ENCODE results near the gene CLEC9A. TPM values are rescaled to one million over a fixed set of nuclear protein-coding genes. Genes with fewer than 3 reads are reported as not detected.

CLEC9A gene
- total and polyA plus RNA-seq, 12 donors = 0.07 to 0.23 (median 0.14) TPM; not detected in 7

DNA sequence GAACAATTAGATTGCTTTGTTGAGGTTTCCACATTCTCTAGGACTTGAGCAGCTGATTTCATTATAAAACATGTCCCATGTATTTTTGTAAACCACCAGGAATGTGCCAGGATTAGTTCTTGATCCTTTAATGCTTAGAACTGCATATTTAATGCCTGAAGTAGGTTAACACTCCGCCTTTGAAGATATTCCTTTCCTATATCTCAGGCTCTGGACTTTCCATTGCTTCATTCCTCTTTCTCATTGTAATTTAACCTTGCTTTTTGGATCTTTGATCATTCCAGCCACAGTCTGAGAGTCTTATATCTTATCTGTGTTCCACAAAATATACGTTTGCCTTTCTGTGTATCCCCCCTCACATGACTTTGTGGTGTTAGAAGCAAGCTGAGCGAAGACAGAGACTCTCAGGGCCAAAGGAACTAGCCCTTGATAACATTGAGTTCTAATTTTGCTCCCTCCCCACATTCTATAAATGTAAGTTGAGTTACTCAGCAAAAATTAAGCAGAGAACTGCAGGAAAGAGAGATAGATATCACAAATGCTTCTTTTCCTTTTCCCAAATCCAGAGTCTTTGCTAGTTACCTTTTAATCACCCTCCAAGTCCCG lies 29.2 kb upstream of the CLEC9A start:
- no peaks in the 10 kb centered on the region for H3K36me3 ChIP-seq (replicated peaks in 1 of 2)
- DNase-seq = no peak
- H3K4me1 ChIP-seq (replicated peaks in 1 of 2) = no peaks in the 10 kb centered on the region
- no peak overlapping the region for H3K4me3 ChIP-seq
- intact Hi-C loops (cut with DNase I) = no loop called here
- no peak for TF ChIP-seq CTCF (IDR thresholded peaks at IDR 0.05)
- no peak for TF ChIP-seq POLR2A (IDR thresholded peaks at IDR 0.05)
- no peaks in the 10 kb centered on the region for H3K9me3 ChIP-seq (replicated peaks in 1 of 3)
- no peak overlapping the region for H3K27ac ChIP-seq
- WGBS, 4 donors = 57 to 61% (median 61%) methylated on average over 4 of the region's 4 CpGs
- no peaks in the 10 kb centered on the region for H3K27me3 ChIP-seq

DNA sequence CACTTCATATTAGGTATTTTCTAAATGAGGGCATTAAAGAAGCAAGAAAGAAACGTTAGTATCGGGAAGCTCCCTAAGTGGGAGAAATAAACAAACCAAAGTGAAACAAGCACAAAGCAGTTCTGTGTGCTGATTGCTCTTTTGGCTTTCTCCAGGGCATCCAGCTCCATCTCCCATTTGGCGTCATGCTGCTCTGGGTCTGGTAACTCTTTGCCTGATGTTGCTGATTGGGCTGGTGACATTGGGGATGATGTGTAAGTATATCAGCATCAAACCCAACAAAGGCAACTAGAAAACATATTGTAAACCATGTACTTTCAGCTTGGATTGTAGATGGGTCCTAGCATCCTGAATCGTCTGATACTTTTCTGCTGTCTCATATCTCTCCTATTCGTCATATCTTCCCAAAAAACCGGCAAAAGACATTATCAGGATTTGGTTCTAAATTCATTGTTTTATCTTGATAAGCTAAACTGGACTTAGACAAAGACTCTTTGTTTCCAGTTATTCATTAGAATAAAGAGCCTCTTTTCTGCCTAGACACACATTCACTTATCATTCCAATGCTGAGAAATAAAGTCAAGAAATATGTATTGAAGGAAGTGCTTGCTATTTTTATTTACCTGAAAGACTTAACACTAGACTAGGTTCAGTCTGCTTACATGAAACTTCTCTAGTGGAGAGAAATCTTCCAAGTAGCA lies 17.7 kb upstream of the CLEC9A start:
- no peak for TF ChIP-seq POLR2A (IDR thresholded peaks at IDR 0.05)
- TF ChIP-seq CTCF (IDR thresholded peaks at IDR 0.05) = no peak
- intact Hi-C loops (cut with DNase I) = no loop called here
- Histone ChIP-seq H3K27ac (no peak overlapping the region), H3K27me3 (no peaks in the 10 kb centered on the region), H3K4me1 (replicated peaks in 1 of 2) (no peaks in the 10 kb centered on the region), H3K4me3 (no peak overlapping the region), H3K36me3 (replicated peaks in 1 of 2) (no peaks in the 10 kb centered on the region), H3K9me3 (replicated peaks in 1 of 3) (no peaks in the 10 kb centered on the region)
- WGBS, 4 donors = 56 to 73% (median 71%) methylated on average over 6 of the region's 6 CpGs
- no peak for DNase-seq

DNA sequence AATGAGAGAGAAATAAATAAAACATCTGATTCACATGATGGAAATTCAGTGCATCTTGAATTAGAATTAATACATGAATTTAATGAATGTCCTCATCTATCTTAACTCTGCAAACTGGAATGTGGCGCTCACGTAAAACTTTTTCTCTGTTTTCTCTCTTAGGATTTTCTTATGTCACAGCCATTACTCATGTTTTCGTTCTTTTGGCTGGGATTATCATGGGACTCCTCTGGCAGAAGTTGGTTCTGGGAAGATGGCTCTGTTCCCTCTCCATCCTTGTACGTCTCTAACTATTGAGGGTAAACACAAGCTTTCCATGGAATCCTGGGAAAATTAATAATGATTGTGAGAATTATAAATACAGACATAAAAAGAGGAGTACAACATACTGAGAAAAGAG lies 15.0 kb upstream of the CLEC9A start:
- no peak overlapping the region for H3K27ac ChIP-seq
- WGBS, 4 donors = 71 to 77% (median 73%) methylated on average over 4 of the region's 4 CpGs

GRCh38 chr12:10016881-10017280 lies 13.6 kb upstream of the CLEC9A start:
- H3K27ac ChIP-seq = no peak overlapping the region
- no peak for DNase-seq
- no peaks in the 10 kb centered on the region for H3K27me3 ChIP-seq
- WGBS, 4 donors = 2 to 17% (median 5%) methylated on average over 1 of the region's 1 CpG
- H3K36me3 ChIP-seq (replicated peaks in 1 of 2) = no peaks in the 10 kb centered on the region
- TF ChIP-seq POLR2A (IDR thresholded peaks at IDR 0.05) (no peak), CTCF (IDR thresholded peaks at IDR 0.05) (no peak)
- intact Hi-C loops (cut with DNase I) = no loop called here
- no peak overlapping the region for H3K4me3 ChIP-seq
- no peaks in the 10 kb centered on the region for H3K4me1 ChIP-seq (replicated peaks in 1 of 2)
- no peaks in the 10 kb centered on the region for H3K9me3 ChIP-seq (replicated peaks in 1 of 3)

More for the DNA sequence above, 15.0 kb upstream of the CLEC9A start:
- no peaks in the 10 kb centered on the region for H3K36me3 ChIP-seq (replicated peaks in 1 of 2)
- intact Hi-C loops (cut with DNase I) = no loop called here
- no peak overlapping the region for H3K4me3 ChIP-seq
- no peak for DNase-seq
- no peaks in the 10 kb centered on the region for H3K27me3 ChIP-seq
- TF ChIP-seq CTCF (IDR thresholded peaks at IDR 0.05) = no peak
- TF ChIP-seq POLR2A (IDR thresholded peaks at IDR 0.05) = no peak
- no peaks in the 10 kb centered on the region for H3K4me1 ChIP-seq (replicated peaks in 1 of 2)
- no peaks in the 10 kb centered on the region for H3K9me3 ChIP-seq (replicated peaks in 1 of 3)
